K562 (cell line): ENCODE results near the gene PRSS1. TPM values are rescaled to one million over a fixed set of nuclear protein-coding genes. Genes with fewer than 3 reads are reported as not detected.

Experiments
- ATF7 ChIP-seq: fragments of 450-650 bp; IDR thresholded peaks from 2 replicates; pipeline ENCODE4 v1.7.1; 2014; ENCODE audit warnings: mild to moderate bottlenecking, moderate library complexity
- CEBPG ChIP-seq, 3 experiments: fragments of 200-800 bp in 1 of 3; sonication (Bioruptor generic) in 1 of 3; sonication (generic) in 1 of 3; formaldehyde crosslinking in 1 of 3; IDR thresholded peaks in 2 of 3; conservative IDR thresholded peaks in 1 of 3; 2 replicates each; pipeline versions ENCODE4 v1.6.1 to v1.8.0; 2016 to 2022; ENCODE audit warnings: missing compliant biosample characterization in 2 of 3, missing genetic modification characterization in 2 of 3, mild to moderate bottlenecking in 1 of 3, missing genetic modification reagents in 1 of 3
- CTBP1 ChIP-seq: fragments of 450-650 bp; IDR thresholded peaks from 2 replicates; pipeline ENCODE4 v1.6.1; 2016; ENCODE audit warnings: borderline replicate concordance
- E2F6 ChIP-seq, 2 experiments: IDR thresholded peaks; 2 replicates each; pipeline ENCODE4 v1.6.1; 2011; ENCODE audit warnings: borderline replicate concordance in 1 of 2, control low read depth in 1 of 2, low read depth in 1 of 2, low read length in 1 of 2, mild to moderate bottlenecking in 1 of 2, mixed read lengths in 1 of 2, moderate library complexity in 1 of 2; ENCODE audit not compliant: insufficient read depth in 1 of 2, insufficient read length in 1 of 2, poor library complexity in 1 of 2, severe bottlenecking in 1 of 2; ENCODE audit errors: extremely low read depth in 1 of 2
- ETV6 ChIP-seq, 3 experiments: fragments of 150-350 bp in 1 of 3; sonication (generic) in 1 of 3; formaldehyde crosslinking in 1 of 3; IDR thresholded peaks; 2 replicates each; pipeline versions ENCODE4 v1.6.1 to v1.8.0; 2014 to 2022; ENCODE audit warnings: borderline replicate concordance in 2 of 3, low read depth in 2 of 3, antibody characterized with exemption in 1 of 3, low read length in 1 of 3, mild to moderate bottlenecking in 1 of 3, missing genetic modification reagents in 1 of 3
- HDAC6 ChIP-seq: IDR thresholded peaks from 2 replicates; pipeline ENCODE4 v1.6.1; 2012; ENCODE audit warnings: low read depth, mild to moderate bottlenecking, control low read depth, inconsistent platforms, low read length, moderate library complexity
- HMG20A ChIP-seq: fragments of 450-650 bp; formaldehyde crosslinking; conservative IDR thresholded peaks from 2 replicates; pipeline ENCODE4 v1.4.0; 2020; ENCODE audit warnings: mild to moderate bottlenecking, mixed read lengths
- MXD1 ChIP-seq: fragments of 250-450 bp; sonication (Bioruptor Pico); IDR thresholded peaks from 2 replicates; pipeline ENCODE4 v1.8.0; 2021; ENCODE audit warnings: borderline replicate concordance, mild to moderate bottlenecking, moderate library complexity; ENCODE audit not compliant: poor library complexity, severe bottlenecking
- NR2C2 ChIP-seq, 2 experiments: fragments of 200-800 bp in 1 of 2; sonication (Bioruptor generic) in 1 of 2; sonication (generic) in 1 of 2; formaldehyde crosslinking in 1 of 2; IDR thresholded peaks; 2 replicates each; pipeline versions ENCODE4 v1.6.1 to v1.8.0; 2016 to 2022; ENCODE audit warnings: mild to moderate bottlenecking in 1 of 2, missing compliant biosample characterization in 1 of 2, missing genetic modification characterization in 1 of 2, missing genetic modification reagents in 1 of 2
- OTX1 ChIP-seq: fragments of 450-650 bp; formaldehyde crosslinking; IDR thresholded peaks from 2 replicates; pipeline ENCODE4 v1.4.0; 2022; ENCODE audit warnings: mild to moderate bottlenecking
- RAD21 ChIP-seq, 2 experiments: fragments of 250-450 bp in 1 of 2; fragments of 450-650 bp in 1 of 2; sonication (Bioruptor Pico) in 1 of 2; formaldehyde crosslinking in 1 of 2; IDR thresholded peaks in 1 of 2; conservative IDR thresholded peaks in 1 of 2; 2 replicates each; pipeline versions ENCODE4 v1.4.0 to v1.8.0; 2020 to 2022; ENCODE audit warnings: mild to moderate bottlenecking in 2 of 2, moderate library complexity in 1 of 2
- RBFOX2 ChIP-seq: fragments of 200-400 bp; formaldehyde crosslinking; IDR thresholded peaks from 2 replicates; pipeline ENCODE4 v1.6.1; 2017; ENCODE audit warnings: low read depth, mild to moderate bottlenecking, low read length, moderate library complexity
- RUNX1 ChIP-seq: sonication (generic); IDR thresholded peaks from 2 replicates; pipeline ENCODE4 v1.6.1; 2016; ENCODE audit warnings: antibody characterized with exemption, low read depth
- SETDB1 ChIP-seq: IDR thresholded peaks from one replicate; pipeline ENCODE4 v1.6.1; 2012; ENCODE audit warnings: low read length, control low read depth, inconsistent platforms
- ZNF121 ChIP-seq: sonication (generic); formaldehyde crosslinking; conservative IDR thresholded peaks from 2 replicates; pipeline ENCODE4 v1.8.0; 2022; ENCODE audit warnings: missing genetic modification reagents
- polyA plus RNA-seq, 8 experiments: library from polyadenylated mRNA; depleted of rRNA in 4 of 8; stranded (reverse) in 5 of 8; unstranded in 3 of 8; fragments of >200 nt; fragmentation: Nextera tagmentation in 2 of 8; fragmentation: Illumina TruSeq in 1 of 8; extraction: Ambion mirVana in 2 of 8; extraction: Trizol in 1 of 8; gene quantifications; 2 replicates each; pipeline versions ENCODE4 v1.2.1 to v1.2.3, GENCODE V29; 2011 to 2014; ENCODE audit warnings: inconsistent platforms in 1 of 8, missing spikeins in 1 of 8
- total RNA-seq, 7 experiments: library from RNA; depleted of rRNA in 6 of 7; stranded (reverse); fragments of >200 nt in 6 of 7; fragmentation: Illumina TruSeq in 2 of 7; extraction: Trizol in 2 of 7; gene quantifications; 2 replicates each; pipeline versions ENCODE4 v1.2.1 to v1.2.3, GENCODE V29; 2011 to 2021; ENCODE audit warnings: low replicate concordance in 1 of 7
- TF ChIP-seq, protein P1 (sequence below): sonication (generic); IDR thresholded peaks from 2 replicates; pipeline ENCODE4 v1.6.1; 2016
- TF ChIP-seq, protein P2 (sequence below): IDR thresholded peaks from 3 replicates; pipeline ENCODE4 v1.6.1; 2011; ENCODE audit warnings: borderline replicate concordance, mild to moderate bottlenecking; ENCODE audit not compliant: insufficient read length, insufficient read depth
- TF ChIP-seq, protein P3 (sequence below): sonication (generic); formaldehyde crosslinking; IDR thresholded peaks from 2 replicates; pipeline ENCODE4 v1.8.0; 2022; ENCODE audit warnings: missing genetic modification reagents, mild to moderate bottlenecking, moderate library complexity, borderline replicate concordance

The PRSS1 gene
- total and polyA plus RNA-seq, 9 of the 15 experiments (the other 6 are each of a cell fraction or from before 2014, with no cell fraction given), result 0.07 to 6.6 (median 0.20) TPM; not detected in 6

DNA sequence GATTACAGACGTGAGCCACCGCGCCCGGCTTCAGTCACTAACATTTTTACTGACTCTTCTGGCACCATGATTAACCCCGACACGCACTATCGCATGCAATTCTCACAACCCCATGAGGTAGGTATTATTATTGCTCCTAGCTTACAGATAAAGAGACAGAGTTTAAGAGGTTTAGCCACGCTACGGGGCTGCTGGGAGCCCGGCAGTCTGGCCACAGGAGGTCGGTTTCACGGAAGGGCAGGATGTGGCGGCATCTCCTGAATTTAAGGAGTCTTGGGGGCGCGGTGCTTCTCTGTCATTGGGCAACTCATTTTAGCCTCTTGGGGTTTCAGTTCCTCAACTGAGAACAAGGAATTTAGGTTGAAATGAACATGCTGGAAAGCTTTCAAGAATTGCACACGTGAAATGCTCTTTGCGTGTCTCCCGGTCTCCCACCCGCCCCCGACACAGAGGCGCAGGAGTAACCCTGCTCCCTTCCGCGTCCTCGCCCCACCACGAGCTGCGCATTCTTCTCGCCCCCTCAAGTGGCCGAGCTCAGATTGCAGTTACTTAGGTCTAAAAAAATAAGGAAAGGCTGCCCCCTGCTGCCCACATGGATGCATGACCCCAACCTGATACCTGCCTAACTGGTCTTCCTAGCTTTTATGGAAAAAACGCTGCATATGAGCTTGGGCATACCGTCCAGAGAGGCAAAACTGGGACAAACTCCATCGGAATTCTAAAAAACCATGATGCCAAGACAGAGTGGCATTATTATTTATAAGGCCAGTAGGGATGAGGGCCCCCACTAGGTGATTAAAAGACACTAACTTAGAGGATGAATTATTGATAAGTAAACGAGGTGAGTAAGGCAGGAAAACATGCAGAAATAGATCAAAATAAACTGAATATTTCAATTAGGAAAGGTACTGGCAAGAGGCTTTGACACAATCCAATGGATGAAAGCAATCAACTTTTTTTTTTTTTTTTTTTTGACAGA lies 33.9 kb downstream of the PRSS1 start (continued):
- TF ChIP-seq, protein P1, sequence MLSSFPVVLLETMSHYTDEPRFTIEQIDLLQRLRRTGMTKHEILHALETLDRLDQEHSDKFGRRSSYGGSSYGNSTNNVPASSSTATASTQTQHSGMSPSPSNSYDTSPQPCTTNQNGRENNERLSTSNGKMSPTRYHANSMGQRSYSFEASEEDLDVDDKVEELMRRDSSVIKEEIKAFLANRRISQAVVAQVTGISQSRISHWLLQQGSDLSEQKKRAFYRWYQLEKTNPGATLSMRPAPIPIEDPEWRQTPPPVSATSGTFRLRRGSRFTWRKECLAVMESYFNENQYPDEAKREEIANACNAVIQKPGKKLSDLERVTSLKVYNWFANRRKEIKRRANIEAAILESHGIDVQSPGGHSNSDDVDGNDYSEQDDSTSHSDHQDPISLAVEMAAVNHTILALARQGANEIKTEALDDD, result 0 out of 2 replicates have a peak, but pooled peaks have one; percentile 37
- TF ChIP-seq SETDB1 (no peak), E2F6 (IDR thresholded peaks at IDR 0.05; ENCODE audit: borderline replicate concordance in 1 of 2, extremely low read depth in 1 of 2, insufficient read depth in 1 of 2, insufficient read length in 1 of 2, low read depth in 1 of 2, low read length in 1 of 2, poor library complexity in 1 of 2, severe bottlenecking in 1 of 2) (peak in 1 of 2 experiments; percentile 56), NR2C2 (CRISPR knock-in tag; IDR thresholded peaks at IDR 0.05) (peak; percentile 46; the same call in 1 of the 2 replicates), NR2C2 (tag; IDR thresholded peaks at IDR 0.05) (no peak), ATF7 (no peak), MXD1 (no peak), OTX1 (no peak), ETV6 (IDR thresholded peaks at IDR 0.05; ENCODE audit: borderline replicate concordance in 1 of 2, low read depth in 2 of 2, low read length in 1 of 2) (no peak), ETV6 (CRISPR knock-in tag; IDR thresholded peaks at IDR 0.05; ENCODE audit: borderline replicate concordance) (no peak), CEBPG (CRISPR knock-in tag; IDR thresholded peaks at IDR 0.05) (0 out of 2 replicates have a peak, but pooled peaks have one; percentile 30), CEBPG (tag; conservative IDR thresholded peaks at IDR 0.05 in 1 of 2, IDR thresholded peaks at IDR 0.05 in 1 of 2) (0 out of 4 replicates have a peak, but pooled peaks of 1 of the 2 experiments have one; percentile 5), HDAC6 (no peak), RAD21 (CRISPR knock-in tag; conservative IDR thresholded peaks at IDR 0.05 in 1 of 2, IDR thresholded peaks at IDR 0.05 in 1 of 2) (peak; percentile 99 to 100), CTBP1 (peak; percentile 23; the same call in 1 of the 2 replicates), RUNX1 (no peak), HMG20A (CRISPR knock-in tag) (peak; percentile 69; the same call in 1 of the 2 replicates), RBFOX2 (no peak), ZNF121 (CRISPR knock-in tag) (0 out of 2 replicates have a peak, but pooled peaks have one; percentile 30)
- TF ChIP-seq, protein P2, sequence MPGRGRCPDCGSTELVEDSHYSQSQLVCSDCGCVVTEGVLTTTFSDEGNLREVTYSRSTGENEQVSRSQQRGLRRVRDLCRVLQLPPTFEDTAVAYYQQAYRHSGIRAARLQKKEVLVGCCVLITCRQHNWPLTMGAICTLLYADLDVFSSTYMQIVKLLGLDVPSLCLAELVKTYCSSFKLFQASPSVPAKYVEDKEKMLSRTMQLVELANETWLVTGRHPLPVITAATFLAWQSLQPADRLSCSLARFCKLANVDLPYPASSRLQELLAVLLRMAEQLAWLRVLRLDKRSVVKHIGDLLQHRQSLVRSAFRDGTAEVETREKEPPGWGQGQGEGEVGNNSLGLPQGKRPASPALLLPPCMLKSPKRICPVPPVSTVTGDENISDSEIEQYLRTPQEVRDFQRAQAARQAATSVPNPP, result no peak
- TF ChIP-seq, protein P3, sequence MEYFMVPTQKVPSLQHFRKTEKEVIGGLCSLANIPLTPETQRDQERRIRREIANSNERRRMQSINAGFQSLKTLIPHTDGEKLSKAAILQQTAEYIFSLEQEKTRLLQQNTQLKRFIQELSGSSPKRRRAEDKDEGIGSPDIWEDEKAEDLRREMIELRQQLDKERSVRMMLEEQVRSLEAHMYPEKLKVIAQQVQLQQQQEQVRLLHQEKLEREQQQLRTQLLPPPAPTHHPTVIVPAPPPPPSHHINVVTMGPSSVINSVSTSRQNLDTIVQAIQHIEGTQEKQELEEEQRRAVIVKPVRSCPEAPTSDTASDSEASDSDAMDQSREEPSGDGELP (CRISPR knock-in tag), result peak; percentile 70
